GM19468 (cell line): ENCODE results near the gene WNT10A.

Source experiments
- ATAC-seq: cut with Tn5 transposase; IDR thresholded peaks from one replicate; pipeline ENCODE4 v1.9.1; 2021; ENCODE audit warnings: mild to moderate bottlenecking, moderate library complexity, moderate number of reproducible peaks; ENCODE audit not compliant: unreplicated experiment; ENCODE audit errors: extremely low read depth

The WNT10A gene

DNA sequence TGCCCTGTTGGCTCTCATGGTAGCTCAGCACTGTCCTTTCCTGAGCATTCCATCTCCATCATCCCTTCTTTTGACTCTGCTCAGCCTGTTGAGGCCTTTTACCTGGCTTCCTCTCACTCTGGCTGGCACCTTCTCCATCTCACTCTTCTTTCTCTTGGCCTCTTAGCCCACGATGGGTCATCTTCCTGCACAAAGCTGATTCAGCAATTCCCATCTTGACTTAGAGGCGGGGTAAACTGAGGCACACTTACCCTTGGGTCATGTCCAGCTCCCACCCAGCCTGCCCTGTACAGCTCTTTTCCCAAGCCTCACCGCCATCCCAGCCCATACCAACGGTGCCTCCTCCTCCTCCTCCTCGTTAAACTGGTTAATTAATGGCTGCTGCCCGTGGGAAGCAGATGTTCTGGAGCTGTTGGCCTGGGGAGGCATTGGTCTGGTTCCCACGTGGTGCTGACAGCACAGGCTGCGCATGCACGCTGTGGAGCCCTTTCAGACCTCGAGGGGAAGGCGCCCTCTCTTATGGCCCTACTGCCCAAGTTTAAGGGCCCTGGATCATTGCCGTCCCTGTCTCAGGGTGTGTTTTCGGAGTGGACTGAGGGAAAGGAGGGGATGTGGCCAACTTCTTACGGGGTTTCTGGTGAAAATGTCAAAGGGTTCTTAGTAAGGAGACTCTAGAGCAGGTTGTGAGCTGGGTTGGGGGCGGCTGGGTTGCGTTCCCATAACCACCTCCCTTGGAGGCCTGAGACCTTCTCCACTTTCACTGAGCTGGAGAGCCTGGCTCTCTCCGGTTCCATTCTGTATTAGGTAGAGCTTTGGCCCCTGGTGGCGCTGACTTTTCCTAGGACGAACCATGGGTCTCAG lies 10.9 kb downstream of the WNT10A start:
- ATAC-seq = no peak

GRCh38 chr2:218892693-218893348 lies 12.2 kb downstream of the WNT10A start:
- peak; percentile 64 for ATAC-seq

DNA sequence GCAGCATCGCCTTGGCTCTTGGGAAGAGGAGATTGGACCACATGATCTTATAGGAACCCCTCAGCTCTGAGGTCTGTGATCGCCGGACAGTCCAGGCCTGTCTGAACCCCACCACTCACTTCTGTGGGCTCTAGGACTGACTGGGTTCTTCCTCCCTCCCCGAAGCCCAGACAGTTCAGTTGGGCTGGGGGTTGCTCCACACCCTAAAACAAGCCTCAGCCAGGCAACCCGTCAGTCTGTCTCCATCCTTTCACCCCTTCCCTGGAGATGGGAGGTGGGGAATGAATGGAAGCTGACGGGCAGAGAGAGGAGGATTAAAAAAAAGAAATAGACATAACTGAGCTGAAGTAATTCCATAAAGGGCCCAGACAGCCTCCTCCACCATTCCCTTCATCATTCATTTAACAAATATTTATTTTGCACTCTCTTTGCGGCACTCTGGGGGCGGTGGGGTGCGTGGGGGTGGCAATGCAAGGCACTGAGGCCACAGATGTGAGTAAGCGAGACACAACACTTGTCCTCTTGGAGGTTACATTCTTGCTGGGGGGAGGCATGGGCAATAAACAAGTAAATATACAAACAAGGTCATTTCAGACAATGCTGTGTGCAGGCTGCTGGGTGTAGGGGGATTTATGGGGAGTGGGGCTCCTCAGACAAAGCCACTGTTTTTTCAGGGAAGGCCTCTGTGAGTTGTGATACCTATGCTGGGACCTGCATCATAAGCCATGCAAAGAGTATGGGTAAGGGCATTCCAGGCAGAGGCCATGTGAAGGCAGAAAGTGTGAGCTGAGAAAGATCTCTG lies 12.9 kb downstream of the WNT10A start:
- no peak for ATAC-seq

DNA sequence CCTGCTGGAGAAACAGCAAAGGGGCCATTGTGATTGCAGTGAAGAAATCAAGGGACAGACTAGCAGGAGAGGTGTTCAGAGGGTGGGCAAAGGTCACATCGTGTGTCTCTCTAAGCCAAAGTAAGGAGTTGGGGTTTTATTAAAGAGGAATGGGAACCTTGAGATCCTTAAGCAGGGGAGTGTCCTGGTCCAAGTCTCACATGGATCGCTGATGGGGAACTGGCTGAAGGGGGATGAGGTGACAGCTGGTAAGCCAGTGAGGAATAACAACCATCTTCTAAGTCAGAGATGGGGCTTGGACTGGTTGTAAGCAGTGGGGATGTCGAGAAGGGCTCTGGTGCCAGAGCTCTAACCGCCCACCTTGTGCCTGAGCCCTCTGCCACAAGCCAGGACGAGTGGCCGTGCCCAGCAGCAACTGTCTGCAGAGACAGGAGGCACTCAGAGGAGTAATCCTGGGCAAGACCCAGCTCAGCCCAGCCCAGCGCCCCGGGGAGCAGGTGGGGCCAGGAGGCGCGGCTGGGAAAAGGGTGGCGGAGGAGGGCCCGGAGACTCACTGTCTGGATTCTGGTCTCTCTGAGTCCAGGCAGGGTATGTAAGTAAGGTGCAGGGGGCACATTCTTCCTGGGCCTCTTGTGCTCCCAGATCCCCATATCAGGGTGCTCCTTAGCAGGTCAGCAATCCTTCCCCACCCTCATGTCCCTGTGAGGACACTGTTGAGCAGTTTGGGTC lies 13.7 kb downstream of the WNT10A start:
- ATAC-seq = no peak

- no peak for ATAC-seq
Measured at GRCh38 chr2:218894880-218895157, 14.2 kb downstream of the WNT10A start.

DNA sequence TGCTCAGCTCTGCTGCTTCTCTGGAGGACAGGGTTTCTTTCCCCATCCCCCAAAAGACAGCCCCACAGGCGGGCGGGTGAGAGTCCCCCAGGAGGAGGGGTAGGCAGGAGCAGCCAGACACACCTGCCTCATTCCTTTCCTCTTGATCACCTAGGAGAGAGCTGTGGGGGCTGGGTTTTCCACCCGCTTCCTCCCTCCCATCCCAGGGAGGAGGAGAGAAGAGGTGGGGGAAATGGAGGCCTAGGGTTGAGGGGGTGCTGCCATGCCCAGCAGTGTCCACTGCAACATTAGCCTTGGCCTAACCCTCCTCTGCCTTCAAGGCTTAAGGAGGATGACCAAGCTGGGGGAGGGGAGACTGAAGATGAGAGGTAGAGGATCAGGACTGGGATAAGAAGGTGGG lies 14.7 kb downstream of the WNT10A start:
- ATAC-seq = no peak

- no peak for ATAC-seq
Measured at GRCh38 chr2:218895759-218896500, 15.3 kb downstream of the WNT10A start.

DNA sequence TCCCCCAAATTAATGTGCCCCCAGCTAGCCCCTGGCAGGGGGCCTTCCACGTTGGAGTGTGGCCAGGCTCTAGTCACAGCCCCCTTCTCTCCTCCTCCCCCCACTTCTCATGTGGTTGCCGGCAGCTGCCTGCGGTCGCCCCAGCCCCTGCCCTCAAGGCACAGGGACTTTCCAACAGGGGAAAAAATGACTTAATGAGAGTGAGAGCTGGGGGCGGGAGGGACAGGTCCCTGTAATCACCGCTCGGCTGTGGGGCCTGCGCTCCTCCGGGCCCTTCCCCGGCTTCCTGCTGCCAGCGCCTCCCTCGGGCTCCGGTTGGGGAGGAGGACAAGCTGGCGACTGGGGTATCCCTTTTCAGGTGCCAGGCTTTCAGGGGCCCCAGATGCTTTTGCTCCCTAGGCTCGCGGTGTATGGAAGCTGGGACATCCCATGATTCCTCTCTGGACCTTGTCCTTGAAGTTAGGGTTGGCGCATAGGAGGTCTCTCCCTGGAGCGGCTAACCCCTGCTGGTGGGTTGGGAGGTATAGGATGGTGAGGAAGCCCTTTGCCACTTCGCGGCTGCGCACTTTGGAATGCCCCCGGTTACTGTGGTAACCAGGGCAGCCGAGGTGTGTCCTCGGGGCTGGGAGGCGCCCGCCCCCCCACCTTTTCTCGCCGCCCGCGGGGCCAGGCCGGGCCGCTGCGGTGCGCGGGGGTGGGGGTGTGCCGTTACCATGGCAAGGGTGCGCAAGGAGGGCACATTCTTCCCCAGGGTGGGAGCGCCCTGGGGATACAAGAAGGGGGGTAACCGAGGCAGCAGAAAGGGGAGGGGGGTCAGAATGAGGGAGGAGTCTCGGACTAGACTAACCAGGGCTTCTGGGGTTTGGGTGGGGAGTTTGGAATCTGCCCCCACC lies 16.1 kb downstream of the WNT10A start:
- ATAC-seq = peak; percentile 44

- no peak for ATAC-seq
Measured at GRCh38 chr2:218897394-218898108, 16.9 kb downstream of the WNT10A start.

- ATAC-seq = no peak
Measured at GRCh38 chr2:218898109-218898878, 17.6 kb downstream of the WNT10A start.

GRCh38 chr2:218899147-218899546 lies 18.5 kb downstream of the WNT10A start:
- ATAC-seq = no peak

DNA sequence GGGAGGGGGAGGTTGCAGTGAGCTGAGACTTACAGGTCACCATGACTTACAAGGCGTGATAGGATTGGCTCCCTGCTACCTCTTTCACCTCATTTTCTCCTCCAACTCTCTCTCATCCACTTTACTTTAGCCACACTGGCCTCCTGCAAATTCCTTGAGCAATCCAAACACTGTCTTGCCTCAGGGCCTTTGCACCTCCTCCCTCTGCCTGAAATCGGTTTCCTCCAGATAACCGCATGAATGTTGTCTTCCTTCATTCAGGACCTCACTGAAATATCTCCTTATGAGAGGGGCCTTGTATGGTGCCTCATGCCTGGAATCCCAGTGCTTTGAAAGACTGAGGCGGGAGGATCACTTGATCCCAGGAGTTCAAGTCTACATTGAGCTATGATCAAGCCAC lies 21.8 kb downstream of the WNT10A start:
- no peak for ATAC-seq

GRCh38 chr2:218904176-218904575 lies 23.5 kb downstream of the WNT10A start:
- ATAC-seq = no peak

DNA sequence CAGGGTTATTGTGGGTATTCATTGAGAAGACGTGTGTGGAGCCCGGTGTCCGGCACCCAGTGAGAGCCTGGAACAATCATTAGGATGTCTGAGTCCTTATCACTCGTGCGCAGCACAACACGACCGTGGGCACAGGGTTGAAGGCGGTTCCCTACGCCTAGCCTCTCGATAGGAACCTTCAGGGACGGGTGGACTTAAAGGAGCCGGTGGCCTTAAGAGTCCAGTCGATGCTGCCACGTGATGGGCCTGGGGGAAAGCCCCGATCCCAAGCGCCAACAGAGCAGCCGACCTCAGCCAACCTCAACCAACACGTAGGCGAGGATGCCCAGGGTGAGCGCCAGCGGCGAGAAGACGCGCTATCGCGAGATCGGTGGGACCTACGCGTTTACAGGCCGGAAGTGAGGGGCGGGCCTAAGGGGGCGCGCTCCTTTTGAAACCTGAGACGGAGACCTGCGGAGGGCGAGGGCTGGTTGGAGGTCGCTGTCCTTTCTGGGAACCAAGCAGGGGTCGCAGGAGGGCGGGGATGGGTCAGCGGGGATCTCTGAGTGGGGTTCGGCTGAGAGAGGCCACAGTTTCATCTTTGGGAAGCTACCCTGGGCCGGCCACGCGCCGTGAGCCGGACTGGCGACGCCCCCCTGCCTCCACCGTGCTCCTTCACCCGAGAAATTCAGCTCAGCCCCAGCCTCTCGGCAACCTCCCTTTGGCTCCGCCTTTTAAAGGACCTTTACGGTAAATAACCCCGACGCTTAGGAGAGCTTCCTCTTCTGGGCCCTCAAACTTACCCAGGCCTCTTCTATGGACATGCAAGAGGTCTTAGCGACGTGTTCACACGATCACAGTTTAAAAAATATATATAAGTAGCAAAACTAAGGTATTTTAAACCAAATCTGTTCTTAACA lies 28.3 kb downstream of the WNT10A start:
- peak; percentile 89 for ATAC-seq

- ATAC-seq = no peak
Measured at GRCh38 chr2:218910741-218911140, 30.1 kb downstream of the WNT10A start.

DNA sequence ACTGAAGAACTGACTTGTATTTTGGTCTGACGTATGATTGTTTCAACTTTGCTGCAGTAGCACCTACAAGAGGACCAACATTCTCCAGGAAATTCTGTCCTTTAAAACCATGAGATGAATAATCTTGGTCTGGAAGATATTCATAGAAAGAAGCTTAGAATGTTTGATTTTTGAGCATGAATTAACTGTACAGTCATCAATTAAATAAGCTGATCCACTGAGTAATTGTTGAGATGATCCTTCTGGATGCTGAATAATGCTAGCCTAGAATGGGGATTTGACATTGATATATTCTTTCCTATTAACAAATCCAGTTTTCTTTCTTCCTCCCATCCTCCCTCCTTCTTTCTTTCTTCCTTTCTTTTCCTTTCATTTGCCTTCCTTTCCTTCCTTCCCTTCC lies 39.9 kb downstream of the WNT10A start:
- no peak for ATAC-seq
